Measurements from ENCODE around the gene ACSF3.

- TF ChIP-seq POLR2AphosphoS5 (IDR thresholded peaks at IDR 0.05; ENCODE audit: borderline replicate concordance, low read depth, low read length) = no peak
- no peak for TF ChIP-seq EZH2 (IDR thresholded peaks at IDR 0.05)
These were observed 95.8 kb downstream of the ACSF3 start for GRCh38 chr16:89189358-89190025.

Measured in SK-N-MC (cell line).